GM18868 (cell line): Measurements from ENCODE around the gene NCAM2.
"Not testable (repeated sequence)": the region's sequence is repeated elsewhere in the genome, so short reads cannot be mapped to it uniquely, and the experiment has no call there.

ENCODE experiments used
- ATAC-seq: cut with Tn5 transposase; IDR thresholded peaks from one replicate; pipeline ENCODE4 v1.9.1; 2021; ENCODE audit warnings: mild to moderate bottlenecking, moderate library complexity; ENCODE audit not compliant: unreplicated experiment

NCAM2 gene

GRCh38 chr21:21097466-21097865 lies 99.3 kb downstream of the NCAM2 start:
- ATAC-seq = no peak

GRCh38 chr21:21101911-21102310 lies 103.7 kb downstream of the NCAM2 start:
- ATAC-seq = no peak

GRCh38 chr21:21102896-21103295 lies 104.7 kb downstream of the NCAM2 start:
- no peak for ATAC-seq

GRCh38 chr21:21103692-21104091 lies 105.5 kb downstream of the NCAM2 start:
- no peak for ATAC-seq

GRCh38 chr21:21109736-21110135 lies 111.5 kb downstream of the NCAM2 start:
- no peak for ATAC-seq

GRCh38 chr21:21111309-21111920 lies 113.2 kb downstream of the NCAM2 start:
- ATAC-seq = no peak

GRCh38 chr21:21114461-21114860 lies 116.3 kb downstream of the NCAM2 start:
- ATAC-seq = no peak

GRCh38 chr21:21119091-21119490 lies 120.9 kb downstream of the NCAM2 start:
- ATAC-seq = no peak

- ATAC-seq = no peak
Observed at GRCh38 chr21:21122680-21123079, 124.5 kb downstream of the NCAM2 start.

GRCh38 chr21:21132390-21132789 lies 134.2 kb downstream of the NCAM2 start:
- ATAC-seq = no peak

- ATAC-seq = no peak
Observed at GRCh38 chr21:21137986-21138385, 139.8 kb downstream of the NCAM2 start.

GRCh38 chr21:21146587-21147373 lies 148.6 kb downstream of the NCAM2 start:
- ATAC-seq = no peak

- no peak for ATAC-seq
Observed at GRCh38 chr21:21147374-21147745, 149.2 kb downstream of the NCAM2 start.

GRCh38 chr21:21148009-21148408 lies 149.8 kb downstream of the NCAM2 start:
- no peak for ATAC-seq

- no peak for ATAC-seq
Observed at GRCh38 chr21:21148514-21148913, 150.3 kb downstream of the NCAM2 start.

GRCh38 chr21:21149445-21149844 lies 151.2 kb downstream of the NCAM2 start:
- not testable (repeated sequence) for ATAC-seq

- ATAC-seq = no peak
Observed at GRCh38 chr21:21151231-21151630, 153.0 kb downstream of the NCAM2 start.

- ATAC-seq = no peak
Observed at GRCh38 chr21:21156397-21156796, 158.2 kb downstream of the NCAM2 start.

GRCh38 chr21:21156957-21157356 lies 158.7 kb downstream of the NCAM2 start:
- ATAC-seq = no peak

- ATAC-seq = no peak
Observed at GRCh38 chr21:21158376-21158918, 160.2 kb downstream of the NCAM2 start.

GRCh38 chr21:21159253-21159899 lies 161.2 kb downstream of the NCAM2 start:
- no peak for ATAC-seq

- ATAC-seq = no peak
Observed at GRCh38 chr21:21162786-21163185, 164.6 kb downstream of the NCAM2 start.
